NCI-H187 treated with DMSO at 0.1 percent for 48 hours (cell line): ENCODE measurements around the gene HDDC3.

Source experiments
- DNase-seq: peaks from one replicate; lab custom pipeline; 2025; lab: John Stamatoyannopoulos, UW

HDDC3 gene

DNA sequence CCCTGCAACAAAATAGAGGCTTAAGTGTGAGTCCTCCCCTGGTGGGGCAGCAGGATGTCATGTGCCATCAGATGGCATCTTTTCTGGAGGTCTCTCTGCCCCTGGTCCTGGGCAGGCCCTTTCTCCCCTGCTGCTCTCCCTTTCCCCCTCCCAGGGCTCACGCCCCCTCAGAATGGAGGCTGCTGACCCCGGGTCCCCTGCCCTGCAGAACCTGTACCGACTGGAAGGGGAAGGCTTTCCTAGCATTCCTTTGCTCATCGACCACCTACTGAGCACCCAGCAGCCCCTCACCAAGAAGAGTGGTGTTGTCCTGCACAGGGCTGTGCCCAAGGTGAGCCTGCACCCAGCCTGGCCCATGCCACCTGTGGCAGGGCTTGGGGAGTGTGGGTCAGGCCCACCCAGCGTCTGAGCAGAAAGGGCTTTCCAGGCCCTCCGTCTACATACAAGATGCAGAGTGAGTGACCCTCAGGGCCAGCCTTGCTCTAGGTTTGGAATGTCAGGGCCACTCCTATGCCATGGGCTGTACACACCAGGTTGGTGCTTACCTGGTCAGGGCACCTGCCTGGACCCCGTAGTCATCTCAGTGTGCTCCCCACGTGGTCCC lies 40.9 kb downstream of the HDDC3 start:
- no peak for DNase-seq

DNA sequence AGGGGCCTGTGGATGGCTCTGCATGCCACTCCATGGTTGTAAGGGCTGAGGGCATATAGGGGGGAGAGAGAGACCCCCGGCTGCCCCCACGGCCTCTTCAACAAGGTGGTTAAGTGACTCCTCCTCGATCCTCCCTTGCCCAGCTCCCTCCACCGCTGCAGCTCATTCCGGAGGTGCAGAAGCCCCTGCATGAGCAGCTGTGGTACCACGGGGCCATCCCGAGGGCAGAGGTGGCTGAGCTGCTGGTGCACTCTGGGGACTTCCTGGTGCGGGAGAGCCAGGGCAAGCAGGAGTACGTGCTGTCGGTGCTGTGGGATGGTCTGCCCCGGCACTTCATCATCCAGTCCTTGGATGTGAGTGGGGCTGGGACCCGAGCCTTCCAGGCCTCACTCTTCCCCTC lies 41.5 kb downstream of the HDDC3 start:
- DNase-seq, result no peak

DNA sequence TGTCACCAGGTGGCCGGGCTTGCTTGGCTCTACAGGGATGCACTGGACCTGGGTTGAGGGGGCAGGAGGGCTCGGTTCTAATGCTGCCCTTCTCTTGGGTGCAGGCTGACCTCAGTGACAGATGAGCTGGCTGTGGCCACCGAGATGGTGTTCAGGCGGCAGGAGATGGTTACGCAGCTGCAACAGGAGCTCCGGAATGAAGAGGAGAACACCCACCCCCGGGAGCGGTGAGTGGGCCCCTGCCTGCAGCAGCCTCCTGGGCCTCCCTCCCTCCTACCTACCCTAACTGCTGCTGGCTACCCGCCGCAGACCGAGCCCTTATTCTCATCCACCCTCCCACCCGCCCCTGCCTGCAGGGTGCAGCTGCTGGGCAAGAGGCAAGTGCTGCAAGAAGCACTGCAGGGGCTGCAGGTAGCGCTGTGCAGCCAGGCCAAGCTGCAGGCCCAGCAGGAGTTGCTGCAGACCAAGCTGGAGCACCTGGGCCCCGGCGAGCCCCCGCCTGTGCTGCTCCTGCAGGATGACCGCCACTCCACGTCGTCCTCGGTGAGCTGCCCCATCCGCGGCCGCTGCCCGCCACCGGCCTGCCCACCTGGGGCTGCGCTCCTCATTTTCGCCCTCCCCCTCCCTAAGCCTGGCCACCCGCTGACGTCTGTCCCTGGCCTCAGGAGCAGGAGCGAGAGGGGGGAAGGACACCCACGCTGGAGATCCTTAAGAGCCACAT lies 42.5 kb downstream of the HDDC3 start:
- DNase-seq, result no peak

DNA sequence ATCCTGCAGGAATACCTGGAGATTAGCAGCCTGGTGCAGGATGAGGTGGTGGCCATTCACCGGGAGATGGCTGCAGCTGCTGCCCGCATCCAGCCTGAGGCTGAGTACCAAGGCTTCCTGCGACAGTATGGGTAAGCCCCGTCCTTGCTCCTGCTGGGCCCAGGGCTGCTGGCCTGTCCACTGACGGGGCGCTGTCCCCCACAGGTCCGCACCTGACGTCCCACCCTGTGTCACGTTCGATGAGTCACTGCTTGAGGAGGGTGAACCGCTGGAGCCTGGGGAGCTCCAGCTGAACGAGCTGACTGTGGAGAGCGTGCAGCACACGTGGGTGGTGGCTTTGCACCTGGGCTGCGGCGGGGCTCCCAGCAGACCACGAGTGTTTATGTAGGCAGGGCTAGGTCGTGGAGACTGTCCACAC lies 43.0 kb downstream of the HDDC3 start:
- no peak for DNase-seq

DNA sequence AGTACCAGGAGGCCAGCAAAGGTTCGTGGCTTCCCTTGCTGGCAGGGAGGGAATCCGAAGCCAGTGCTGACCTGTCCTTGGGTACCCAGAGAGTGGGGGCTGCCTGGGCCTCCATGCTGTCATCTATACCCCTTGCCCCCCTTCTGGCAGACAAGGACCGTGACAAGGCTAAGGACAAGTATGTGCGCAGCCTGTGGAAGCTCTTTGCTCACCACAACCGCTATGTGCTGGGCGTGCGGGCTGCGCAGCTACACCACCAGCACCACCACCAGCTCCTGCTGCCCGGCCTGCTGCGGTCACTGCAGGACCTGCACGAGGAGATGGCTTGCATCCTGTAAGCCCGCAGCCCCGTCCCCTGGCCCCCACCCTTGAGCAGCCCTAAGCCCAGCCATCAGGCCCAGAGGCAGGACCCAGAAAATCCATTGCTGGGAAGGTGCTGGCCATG lies 45.3 kb downstream of the HDDC3 start:
- no peak for DNase-seq

DNA sequence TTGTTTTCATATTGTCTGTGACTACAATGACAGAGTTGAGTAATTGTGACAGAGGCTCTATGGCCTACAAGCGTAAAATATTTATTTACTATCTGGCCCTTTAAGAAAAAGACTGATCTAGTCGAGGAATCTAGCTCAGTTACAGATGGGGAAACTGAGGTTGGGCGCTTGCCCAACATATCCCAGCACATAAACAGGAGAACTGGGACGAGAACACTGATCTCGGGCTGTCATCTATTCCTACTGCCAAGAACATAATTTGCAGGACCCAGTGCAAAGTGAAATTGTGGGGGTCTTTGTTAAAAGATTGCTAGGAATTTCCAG lies 46.1 kb downstream of the HDDC3 start:
- no peak for DNase-seq

DNA sequence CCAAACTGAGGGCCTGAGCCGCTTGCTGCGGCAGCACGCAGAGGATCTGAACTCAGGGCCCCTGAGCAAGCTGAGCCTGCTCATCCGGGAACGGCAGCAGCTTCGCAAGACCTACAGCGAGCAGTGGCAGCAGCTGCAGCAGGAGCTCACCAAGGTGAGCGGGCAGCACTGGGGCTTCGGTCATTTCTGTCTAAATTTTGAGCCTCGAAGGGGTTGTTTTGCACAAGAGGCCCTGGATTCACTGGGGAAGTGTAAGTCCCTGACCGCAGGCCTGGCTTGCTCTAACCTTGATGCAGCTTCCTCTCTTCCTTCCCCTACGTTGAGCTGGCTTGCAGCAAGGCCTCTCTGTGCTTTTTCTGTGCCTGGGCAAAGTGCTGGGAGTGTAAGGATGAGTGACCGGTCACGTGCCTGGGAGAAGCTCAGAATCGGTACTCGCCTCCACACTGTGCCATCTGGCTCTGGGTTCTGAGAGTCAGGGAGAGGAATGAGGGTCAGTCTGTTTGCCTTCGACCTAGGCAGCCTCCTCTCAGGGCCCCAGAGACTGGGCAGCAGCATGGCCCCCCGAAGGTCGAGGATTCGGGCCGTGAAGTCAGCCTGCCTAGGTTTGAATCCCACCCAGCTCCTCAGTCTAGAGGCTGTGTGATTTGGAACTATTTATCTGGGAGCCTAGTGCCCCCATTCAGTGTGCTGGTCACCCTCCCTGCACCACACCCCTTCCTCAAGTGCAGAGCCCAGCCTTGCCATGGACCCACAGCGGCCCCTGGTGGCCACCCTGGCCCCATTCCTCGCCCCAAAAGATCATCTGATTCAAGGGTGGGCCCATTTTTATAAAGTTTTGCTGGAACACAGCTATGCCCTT lies 46.7 kb downstream of the HDDC3 start:
- DNase-seq, result no peak

DNA sequence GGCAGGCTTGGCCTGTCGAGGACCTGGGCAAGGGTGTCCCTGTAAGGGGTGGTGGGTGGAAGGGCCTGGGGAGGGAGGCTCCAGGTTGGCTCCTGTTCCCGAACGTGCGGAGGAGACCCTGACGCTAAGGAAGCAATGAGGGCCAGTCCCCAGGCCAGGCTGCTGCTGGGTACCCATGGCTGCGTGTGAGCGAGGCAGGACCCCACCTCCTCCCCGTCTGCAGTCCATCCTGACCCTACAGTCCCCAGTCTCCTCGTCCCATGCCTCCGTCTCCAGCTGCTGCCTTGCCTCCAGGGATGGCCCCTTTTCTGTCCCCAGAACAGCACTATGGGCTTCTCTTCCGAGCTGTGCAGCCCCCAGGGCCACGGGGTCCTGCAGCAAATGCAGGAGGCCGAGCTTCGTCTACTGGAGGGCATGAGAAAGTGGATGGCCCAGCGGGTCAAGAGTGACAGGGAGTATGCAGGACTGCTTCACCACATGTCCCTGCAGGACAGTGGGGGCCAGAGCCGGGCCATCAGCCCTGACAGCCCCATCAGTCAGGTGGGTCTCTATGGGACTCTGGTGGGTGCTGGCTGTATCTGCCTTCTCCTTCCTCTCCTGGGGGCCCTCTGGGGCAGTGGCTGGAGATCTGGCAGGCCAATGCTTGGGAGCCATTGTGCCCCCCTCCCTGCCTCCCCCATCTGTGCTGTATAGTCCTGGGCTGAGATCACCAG lies 47.5 kb downstream of the HDDC3 start:
- DNase-seq, result no peak

DNA sequence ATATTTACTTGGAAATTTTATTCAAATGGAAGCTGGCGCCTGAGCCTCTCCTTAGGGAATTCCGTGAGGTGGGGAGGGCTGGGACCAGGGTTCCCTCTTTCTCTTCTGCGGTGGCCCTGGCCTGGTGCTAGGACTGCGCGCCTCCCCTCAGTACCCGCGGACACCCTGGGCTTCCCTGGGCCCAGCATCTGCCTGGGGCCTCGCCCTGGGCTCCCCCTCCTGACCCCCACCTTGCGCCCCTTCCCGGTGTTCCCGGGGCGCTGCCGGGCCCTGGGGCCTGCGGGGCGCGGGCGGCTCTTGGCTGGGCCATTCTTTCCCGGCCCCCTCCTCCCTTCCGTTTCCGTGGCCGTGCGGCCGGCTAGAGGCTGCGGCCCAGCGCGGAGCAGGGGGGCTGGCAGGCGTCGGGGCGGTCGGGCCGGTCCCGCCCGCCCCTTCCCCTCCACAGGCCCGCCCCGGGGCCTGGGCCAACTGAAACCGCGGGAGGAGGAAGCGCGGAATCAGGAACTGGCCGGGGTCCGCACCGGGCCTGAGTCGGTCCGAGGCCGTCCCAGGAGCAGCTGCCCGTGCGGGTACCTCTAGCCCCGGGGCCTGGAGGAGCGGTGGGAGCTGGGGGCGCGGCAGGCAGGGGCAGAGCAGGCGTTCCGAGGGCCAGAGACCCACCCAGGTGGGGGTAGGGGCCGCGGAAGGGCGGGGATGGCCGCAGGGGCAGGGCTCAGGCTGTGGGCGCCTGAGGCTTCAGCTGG lies 48.2 kb downstream of the HDDC3 start, which contains the start of gene FES:
TSS of gene FES (plus strand) at position 529 of the 743 bp plus-strand sequence. CDS start 542 bp downstream, outside the sequence.
- no peak for DNase-seq

DNA sequence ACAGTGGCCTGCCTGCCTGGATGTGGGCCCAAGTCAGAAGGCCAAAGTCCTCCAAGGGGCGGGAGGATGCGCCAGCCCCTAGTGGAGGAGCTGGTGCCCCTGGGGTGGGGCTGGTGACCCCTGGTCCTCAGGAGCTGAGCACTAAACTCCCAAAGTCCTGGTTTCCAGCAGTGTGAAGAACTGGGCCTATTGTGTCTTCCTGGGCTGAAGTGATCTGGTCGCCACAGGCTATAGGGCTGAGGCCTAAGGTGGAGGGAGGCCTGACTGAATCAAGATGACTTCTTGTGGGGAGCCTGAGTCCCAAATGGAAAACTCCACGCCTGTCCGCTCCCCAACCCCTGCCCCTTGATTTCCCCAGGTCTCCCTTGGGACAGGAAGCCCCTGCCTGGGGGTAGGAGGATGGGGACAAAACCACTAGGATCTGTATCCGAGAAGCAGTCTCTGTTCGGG lies 48.8 kb downstream of the HDDC3 start:
- DNase-seq, result no peak

DNA sequence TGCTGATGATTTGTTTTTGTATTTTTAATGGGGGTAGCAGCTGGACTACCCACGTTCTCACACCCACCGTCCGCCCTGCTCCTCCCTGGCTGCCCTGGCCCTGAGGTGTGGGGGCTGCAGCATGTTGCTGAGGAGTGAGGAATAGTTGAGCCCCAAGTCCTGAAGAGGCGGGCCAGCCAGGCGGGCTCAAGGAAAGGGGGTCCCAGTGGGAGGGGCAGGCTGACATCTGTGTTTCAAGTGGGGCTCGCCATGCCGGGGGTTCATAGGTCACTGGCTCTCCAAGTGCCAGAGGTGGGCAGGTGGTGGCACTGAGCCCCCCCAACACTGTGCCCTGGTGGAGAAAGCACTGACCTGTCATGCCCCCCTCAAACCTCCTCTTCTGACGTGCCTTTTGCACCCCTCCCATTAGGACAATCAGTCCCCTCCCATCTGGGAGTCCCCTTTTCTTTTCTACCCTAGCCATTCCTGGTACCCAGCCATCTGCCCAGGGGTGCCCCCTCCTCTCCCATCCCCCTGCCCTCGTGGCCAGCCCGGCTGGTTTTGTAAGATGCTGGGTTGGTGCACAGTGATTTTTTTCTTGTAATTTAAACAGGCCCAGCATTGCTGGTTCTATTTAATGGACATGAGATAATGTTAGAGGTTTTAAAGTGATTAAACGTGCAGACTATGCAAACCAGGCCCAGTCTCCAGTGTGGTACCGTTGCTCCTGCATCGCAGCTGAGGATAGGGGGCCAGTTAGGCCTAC lies 49.4 kb downstream of the HDDC3 start:
- no peak for DNase-seq

DNA sequence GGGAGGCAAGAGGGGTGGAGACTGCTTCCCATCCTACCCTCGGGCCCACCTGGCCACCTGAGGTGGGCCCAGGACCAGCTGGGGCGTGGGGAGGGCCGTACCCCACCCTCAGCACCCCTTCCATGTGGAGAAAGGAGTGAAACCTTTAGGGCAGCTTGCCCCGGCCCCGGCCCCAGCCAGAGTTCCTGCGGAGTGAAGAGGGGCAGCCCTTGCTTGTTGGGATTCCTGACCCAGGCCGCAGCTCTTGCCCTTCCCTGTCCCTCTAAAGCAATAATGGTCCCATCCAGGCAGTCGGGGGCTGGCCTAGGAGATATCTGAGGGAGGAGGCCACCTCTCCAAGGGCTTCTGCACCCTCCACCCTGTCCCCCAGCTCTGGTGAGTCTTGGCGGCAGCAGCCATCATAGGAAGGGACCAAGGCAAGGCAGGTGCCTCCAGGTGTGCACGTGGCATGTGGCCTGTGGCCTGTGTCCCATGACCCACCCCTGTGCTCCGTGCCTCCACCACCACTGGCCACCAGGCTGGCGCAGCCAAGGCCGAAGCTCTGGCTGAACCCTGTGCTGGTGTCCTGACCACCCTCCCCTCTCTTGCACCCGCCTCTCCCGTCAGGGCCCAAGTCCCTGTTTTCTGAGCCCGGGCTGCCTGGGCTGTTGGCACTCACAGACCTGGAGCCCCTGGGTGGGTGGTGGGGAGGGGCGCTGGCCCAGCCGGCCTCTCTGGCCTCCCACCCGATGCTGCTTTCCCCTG lies 50.2 kb downstream of the HDDC3 start:
- no peak for DNase-seq

DNA sequence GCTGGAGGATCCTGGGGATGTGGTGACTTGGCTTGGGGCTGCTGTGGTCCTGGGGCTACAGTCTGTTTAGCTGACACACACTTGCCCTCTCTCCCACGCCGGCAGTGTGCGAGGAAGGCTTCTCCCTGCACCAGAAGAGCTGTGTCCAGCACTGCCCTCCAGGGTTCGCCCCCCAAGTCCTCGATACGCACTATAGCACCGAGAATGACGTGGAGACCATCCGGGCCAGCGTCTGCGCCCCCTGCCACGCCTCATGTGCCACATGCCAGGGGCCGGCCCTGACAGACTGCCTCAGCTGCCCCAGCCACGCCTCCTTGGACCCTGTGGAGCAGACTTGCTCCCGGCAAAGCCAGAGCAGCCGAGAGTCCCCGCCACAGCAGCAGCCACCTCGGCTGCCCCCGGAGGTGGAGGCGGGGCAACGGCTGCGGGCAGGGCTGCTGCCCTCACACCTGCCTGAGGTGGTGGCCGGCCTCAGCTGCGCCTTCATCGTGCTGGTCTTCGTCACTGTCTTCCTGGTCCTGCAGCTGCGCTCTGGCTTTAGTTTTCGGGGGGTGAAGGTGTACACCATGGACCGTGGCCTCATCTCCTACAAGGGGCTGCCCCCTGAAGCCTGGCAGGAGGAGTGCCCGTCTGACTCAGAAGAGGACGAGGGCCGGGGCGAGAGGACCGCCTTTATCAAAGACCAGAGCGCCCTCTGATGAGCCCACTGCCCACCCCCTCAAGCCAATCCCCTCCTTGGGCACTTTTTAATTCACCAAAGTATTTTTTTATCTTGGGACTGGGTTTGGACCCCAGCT lies 51.0 kb downstream of the HDDC3 start:
- no peak for DNase-seq

DNA sequence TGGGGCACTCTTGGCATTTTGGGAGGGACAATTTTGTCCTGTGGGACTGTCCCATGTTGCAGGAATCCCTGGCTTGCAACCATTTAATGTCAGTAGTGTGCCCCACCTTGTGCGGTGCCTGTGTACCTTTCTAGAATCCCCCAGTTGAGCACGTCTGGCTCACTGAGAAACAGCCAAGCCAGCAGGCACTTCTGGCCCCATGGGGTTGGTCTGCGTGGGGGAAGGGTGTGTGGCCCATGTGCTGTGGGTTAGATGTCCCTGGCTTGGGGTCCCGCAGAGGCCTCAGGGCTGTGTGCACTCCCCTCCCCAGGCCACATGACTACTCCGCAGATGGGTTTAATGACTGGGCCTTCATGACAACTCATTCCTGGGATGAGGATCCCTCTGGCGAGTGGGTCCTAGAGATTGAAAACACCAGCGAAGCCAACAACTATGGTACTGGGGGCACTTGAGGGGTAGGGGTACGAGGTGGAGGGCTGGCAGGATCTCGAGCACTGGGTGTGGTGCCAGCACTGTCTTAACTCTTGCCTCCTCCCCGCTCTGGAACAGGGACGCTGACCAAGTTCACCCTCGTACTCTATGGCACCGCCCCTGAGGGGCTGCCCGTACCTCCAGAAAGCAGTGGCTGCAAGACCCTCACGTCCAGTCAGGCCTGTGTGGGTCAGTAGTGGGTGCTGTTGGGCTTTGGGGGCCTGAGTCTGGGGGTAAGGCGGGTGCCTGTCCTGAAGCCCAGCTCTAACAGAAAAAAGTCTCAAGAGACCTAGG lies 51.8 kb downstream of the HDDC3 start:
- no peak for DNase-seq
